HG02759 (cell line): Measurements from ENCODE around the gene ADD3.

Source experiments
- ATAC-seq: cut with Tn5 transposase; IDR thresholded peaks from one replicate; pipeline ENCODE4 v1.9.1; 2021; ENCODE audit warnings: mild to moderate bottlenecking, moderate library complexity; ENCODE audit not compliant: unreplicated experiment

ADD3 gene

GRCh38 chr10:110059925-110060324, 52.1 kb downstream of the ADD3 start:
- no peak for ATAC-seq

GRCh38 chr10:110061687-110062086, 53.9 kb downstream of the ADD3 start:
- ATAC-seq: no peak

DNA sequence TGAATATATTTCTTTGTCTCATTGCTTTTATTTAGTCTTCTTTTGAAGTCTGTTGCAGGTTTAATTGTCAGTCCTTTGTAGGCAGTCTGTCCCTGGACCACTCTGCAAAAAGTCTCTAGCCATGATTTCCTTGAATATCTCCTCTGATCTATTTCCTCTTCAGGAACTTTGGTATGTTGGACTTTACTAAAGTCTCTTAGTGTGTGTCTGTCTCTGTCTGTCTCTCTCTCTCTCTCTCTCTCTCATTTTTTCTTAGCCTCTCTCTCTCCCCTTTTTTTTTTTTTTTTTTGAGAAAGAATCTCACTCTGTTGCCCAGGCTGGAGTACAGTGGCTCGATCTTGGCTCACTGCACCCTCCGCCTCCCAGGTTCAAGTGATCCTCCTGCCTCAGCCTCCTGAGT, 57.5 kb downstream of the ADD3 start:
- no peak for ATAC-seq

- ATAC-seq: peak; percentile 49
Observed at GRCh38 chr10:110067960-110068770, 60.4 kb downstream of the ADD3 start.

DNA sequence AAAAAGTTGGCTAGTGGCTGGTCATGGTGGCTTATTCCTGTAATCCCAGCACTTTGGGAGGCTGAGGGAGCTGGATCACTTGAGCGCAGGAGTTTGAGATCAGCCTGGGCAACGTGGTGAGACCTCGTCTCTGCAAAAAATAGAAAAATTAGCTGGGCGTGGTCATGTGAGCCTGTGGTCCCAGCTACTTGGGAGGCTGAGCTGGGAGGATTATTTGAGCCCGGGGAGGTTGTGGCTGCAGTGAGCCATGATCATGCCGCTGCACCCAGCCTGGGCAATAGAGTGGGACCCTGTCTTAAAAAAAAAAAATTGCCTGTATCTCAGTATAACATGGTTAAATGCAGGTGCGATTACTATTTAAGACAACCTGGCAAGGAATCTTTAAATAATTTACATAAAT, 61.0 kb downstream of the ADD3 start:
- ATAC-seq: no peak

DNA sequence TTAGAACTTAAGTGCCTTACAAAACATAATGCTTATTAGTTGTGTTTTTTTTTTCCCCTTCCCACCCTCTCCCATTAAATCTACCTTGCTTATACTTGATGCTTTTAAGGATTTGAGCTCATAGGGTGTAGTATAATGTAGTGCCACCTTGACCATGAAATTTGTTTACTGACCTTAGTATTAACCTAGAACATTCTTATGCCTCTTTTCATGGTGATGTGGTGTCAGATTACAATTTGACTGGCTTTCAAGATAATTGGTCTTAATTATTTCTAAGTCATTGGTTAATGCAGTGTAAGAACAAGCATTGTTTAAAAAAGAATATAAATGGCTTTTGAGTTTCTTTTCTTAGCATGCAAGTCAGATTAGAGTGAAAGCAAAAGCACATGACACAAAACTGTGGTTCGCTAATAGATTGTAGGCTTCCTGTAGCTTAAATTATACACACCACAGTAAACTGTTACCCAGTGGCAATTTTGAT, 61.8 kb downstream of the ADD3 start:
- ATAC-seq: peak; percentile 67

DNA sequence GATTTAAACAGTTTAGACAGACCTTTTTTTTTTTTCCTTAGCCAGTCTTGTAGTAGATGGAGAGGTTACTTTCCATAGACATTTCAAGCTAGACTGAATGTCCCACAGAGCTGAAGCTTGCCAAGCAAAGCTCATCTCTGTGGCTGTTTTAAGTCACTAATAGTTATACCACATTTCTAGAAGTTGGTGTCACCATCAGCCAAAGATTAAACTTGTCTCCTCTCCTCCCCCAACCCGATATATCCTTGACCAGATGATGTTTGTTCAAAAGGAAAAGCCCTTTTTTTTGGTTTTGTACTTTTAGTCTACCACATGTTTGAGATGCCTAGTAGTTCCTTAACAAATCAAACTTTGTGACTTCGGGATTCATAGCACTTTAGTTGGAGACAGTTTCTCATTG, 66.1 kb downstream of the ADD3 start:
- no peak for ATAC-seq

- no peak for ATAC-seq
Observed at GRCh38 chr10:110074298-110074697, 66.5 kb downstream of the ADD3 start.

GRCh38 chr10:110074758-110075671, 67.2 kb downstream of the ADD3 start:
- no peak for ATAC-seq

GRCh38 chr10:110075686-110076085, 67.9 kb downstream of the ADD3 start:
- ATAC-seq: no peak

- ATAC-seq: peak; percentile 72
Observed at GRCh38 chr10:110076559-110077318, 69.0 kb downstream of the ADD3 start.

GRCh38 chr10:110077436-110078130, 69.8 kb downstream of the ADD3 start:
- ATAC-seq: peak; percentile 28

DNA sequence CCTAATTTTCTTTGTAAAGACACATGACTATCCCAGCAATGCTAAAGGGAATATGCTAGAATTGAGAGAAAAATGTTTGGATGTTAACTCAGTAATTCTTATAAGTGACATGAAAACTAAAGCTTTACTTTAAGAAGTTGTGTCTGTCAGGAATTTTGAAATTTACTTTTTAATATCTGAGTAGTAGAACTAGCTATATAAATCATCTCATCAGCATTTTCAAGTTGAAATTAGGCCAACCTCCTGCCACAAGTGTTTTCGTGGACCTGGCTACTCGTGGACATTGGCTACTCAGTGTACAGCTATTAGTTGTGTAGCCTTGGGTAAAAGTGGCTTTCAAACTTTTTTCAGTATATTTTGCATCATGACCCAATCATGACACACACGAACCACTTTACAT, 70.5 kb downstream of the ADD3 start:
- no peak for ATAC-seq

DNA sequence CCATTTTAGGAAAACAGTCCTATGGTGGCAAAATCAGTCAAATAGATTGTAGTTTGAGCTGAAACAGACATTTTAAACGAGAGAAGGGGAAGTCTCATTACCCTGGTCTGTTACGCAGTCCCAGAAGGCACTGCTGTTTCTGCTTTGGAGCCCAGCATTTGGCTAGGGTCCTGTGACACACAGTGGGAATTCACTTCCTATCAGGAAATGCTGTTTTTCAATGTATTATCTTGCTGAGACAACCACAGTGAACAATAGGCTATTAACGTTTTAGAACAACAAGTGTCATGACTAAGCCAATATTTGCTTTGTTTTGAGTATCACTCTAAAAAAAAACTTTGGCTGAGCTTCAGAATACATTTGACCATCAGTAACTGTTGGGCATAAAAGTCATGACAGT, 74.1 kb downstream of the ADD3 start:
- no peak for ATAC-seq

DNA sequence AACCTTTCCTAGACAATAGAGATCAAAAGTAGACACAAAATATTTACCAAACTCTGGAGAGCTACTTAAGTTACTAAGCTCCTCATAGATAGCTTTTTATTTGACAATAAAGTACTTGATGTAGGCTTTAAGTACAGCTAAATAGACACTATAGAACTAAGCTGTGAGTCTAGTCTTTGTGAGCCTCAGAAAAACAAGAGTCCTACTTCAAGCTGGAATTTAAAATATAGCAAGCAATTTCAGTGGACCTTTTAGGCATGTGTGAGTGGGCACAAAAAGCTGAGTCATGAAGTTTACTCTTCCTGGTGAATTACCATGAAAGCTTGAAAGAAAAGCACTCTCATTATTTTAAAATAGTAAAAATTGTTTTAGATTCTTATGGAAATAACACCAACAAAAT, 76.1 kb downstream of the ADD3 start:
- ATAC-seq: no peak

DNA sequence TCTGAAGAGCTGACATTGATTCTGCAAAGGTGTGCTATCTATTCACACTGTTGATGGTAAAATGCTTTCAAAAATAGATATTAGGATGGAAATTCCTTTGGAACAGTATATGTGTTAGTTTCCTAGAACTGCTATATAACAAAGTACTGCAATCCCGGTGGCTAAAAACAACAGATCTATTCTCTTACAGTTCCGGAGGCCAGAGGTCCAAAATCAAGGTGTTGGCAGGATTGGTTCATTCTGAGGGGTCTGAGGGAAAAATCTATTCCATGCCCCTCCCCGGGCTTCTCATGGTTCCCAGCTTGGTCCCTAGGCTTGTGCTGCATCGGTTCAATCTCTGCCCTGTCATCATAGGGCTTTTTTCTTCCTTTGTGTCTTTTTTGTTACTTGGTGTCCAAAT, 79.9 kb downstream of the ADD3 start:
- no peak for ATAC-seq

GRCh38 chr10:110088367-110089104, 80.8 kb downstream of the ADD3 start:
- ATAC-seq: no peak

DNA sequence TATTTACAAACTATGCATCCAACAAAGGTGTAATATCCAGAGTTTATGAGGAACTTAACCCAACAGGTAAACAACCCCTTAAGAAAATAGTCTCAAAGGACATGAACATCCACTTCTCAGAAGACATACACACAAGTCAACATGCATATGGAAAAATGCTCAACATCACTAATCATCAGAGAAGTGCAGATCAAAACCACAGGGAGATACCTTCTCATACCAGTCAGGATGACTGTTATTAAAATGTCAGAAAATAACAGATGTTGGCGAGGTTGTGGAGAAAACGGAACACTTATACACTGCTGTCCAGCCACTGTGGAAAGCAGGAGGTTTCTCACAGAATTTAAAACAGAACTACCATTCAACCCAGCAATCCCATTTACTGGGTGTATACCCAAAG, 84.0 kb downstream of the ADD3 start:
- ATAC-seq: no peak

- ATAC-seq: no peak
Observed at GRCh38 chr10:110093722-110094121, 85.9 kb downstream of the ADD3 start.

GRCh38 chr10:110094786-110095185, 87.0 kb downstream of the ADD3 start:
- no peak for ATAC-seq
